OCI-LY7 (cell line): Measurements from ENCODE around the gene SPINDOC.

Experiments
- CTCF ChIP-seq: fragments of 200-600 bp; sonication (generic); conservative IDR thresholded peaks from 2 replicates; pipeline ENCODE4 v1.5.1; 2014; ENCODE audit warnings: mild to moderate bottlenecking, antibody characterized with exemption, low read length, moderate library complexity, mixed read lengths
- EZH2phosphoT487 ChIP-seq: fragments of 200-600 bp; sonication (generic); IDR thresholded peaks from 2 replicates; pipeline ENCODE4 v1.6.1; 2018; ENCODE audit warnings: low read depth, borderline replicate concordance, mild to moderate bottlenecking, mixed run types, antibody characterized with exemption, low read length, moderate library complexity, mixed read lengths

GRCh38 chr11:63766531-63767235 lies 46.6 kb upstream of the SPINDOC start:
- TF ChIP-seq CTCF (no peak), EZH2phosphoT487 (no peak)
